ENCODE data around the gene CDRT15. TPM values are rescaled to one million over a fixed set of nuclear protein-coding genes. Genes with fewer than 3 reads are reported as not detected.

The CDRT15 gene
- total RNA-seq, 3 donors from 2014 or later (not counting 1 experiment from before 2014, with no cell fraction given): not detected

GRCh38 chr17:14201988-14202380, 34.7 kb downstream of the CDRT15 start:
- Histone ChIP-seq H3K9me3 (ENCODE audit: control insufficient read depth, insufficient read depth, low read length) (no peaks in the 10 kb centered on the region), H3K4me1 (ENCODE audit: control insufficient read depth, insufficient read depth, low read length) (peaks cover 93% of the 10 kb centered on the region), H3K4me3 (ENCODE audit: low read length) (no peak overlapping the region), H3K36me3 (ENCODE audit: control insufficient read depth, insufficient read depth, low read length) (no peaks in the 10 kb centered on the region), H3K27me3 (ENCODE audit: control insufficient read depth, insufficient read depth, low read length) (no peaks in the 10 kb centered on the region), H3K27ac (ENCODE audit: low read length) (peak overlapping the region; percentile 73)
- Mint-ChIP-seq H3K4me1 (peaks cover 100% of the 10 kb centered on the region in 2 donors), H3K9me3 (peaks cover 0 to 2% of the 10 kb centered on the region in 2 donors), H3K4me3 (peak overlapping the region; percentile 76), H3K27me3 (ENCODE audit: low read depth in 2 of 2) (no peaks in the 10 kb centered on the region), H3K36me3 (no peaks in the 10 kb centered on the region), H3K27ac (peak overlapping the region; percentile 91 to 92)
- no peak for TF ChIP-seq CTCF (IDR thresholded peaks at IDR 0.05)
- WGBS (ENCODE audit: insufficient coverage): no CpG with 5 or more reads among the region's 4 CpGs
- intact Hi-C loops (cut with micrococcal nuclease): loop anchor here (5.0 kb wide), 2 partner anchors 135 to 225 kb away; partner anchors contain the start of gene COX10
- ATAC-seq (no peak), DNase-seq (peak in 1 of 2 donors; percentile 45)

- peak overlapping the region; percentile 76 for H3K4me3 Mint-ChIP-seq
- 30% methylated on average over 9 of the region's 10 CpGs for WGBS (ENCODE audit: insufficient coverage)
Observed at GRCh38 chr17:14201021-14201987, 35.4 kb downstream of the CDRT15 start.

GRCh38 chr17:14200354-14200753, 36.3 kb downstream of the CDRT15 start:
- peaks cover 93% of the 10 kb centered on the region for H3K4me1 ChIP-seq (ENCODE audit: control insufficient read depth, insufficient read depth, low read length)
- DNase-seq (no peak), ATAC-seq (no peak)
- H3K27ac ChIP-seq (ENCODE audit: low read length): peak overlapping the region; percentile 73
- no peaks in the 10 kb centered on the region for H3K27me3 ChIP-seq (ENCODE audit: control insufficient read depth, insufficient read depth, low read length)
- H3K4me1 Mint-ChIP-seq: peaks cover 100% of the 10 kb centered on the region in 2 donors
- peak overlapping the region; percentile 40 for H3K4me3 Mint-ChIP-seq
- no peaks in the 10 kb centered on the region for H3K27me3 Mint-ChIP-seq (ENCODE audit: low read depth in 2 of 2)
- no peaks in the 10 kb centered on the region for H3K9me3 ChIP-seq (ENCODE audit: control insufficient read depth, insufficient read depth, low read length)
- no peaks in the 10 kb centered on the region for H3K9me3 Mint-ChIP-seq
- no peak for TF ChIP-seq CTCF (IDR thresholded peaks at IDR 0.05)
- H3K36me3 Mint-ChIP-seq: no peaks in the 10 kb centered on the region
- no peaks in the 10 kb centered on the region for H3K36me3 ChIP-seq (ENCODE audit: control insufficient read depth, insufficient read depth, low read length)
- no peak overlapping the region for H3K4me3 ChIP-seq (ENCODE audit: low read length)
- WGBS (ENCODE audit: insufficient coverage): 97% methylated on average over 2 of the region's 4 CpGs
- intact Hi-C loops (cut with micrococcal nuclease): loop anchor here (5.0 kb wide), 2 partner anchors 133 to 227 kb away; partner anchors contain the start of gene COX10
- peak overlapping the region; percentile 91 to 92 for H3K27ac Mint-ChIP-seq

More at GRCh38 chr17:14201021-14201987, 35.4 kb downstream of the CDRT15 start:
- TF ChIP-seq CTCF (IDR thresholded peaks at IDR 0.05): no peak
- Mint-ChIP-seq H3K9me3 (peaks cover 0 to 2% of the 10 kb centered on the region in 2 donors), H3K27me3 (ENCODE audit: low read depth in 2 of 2) (no peaks in the 10 kb centered on the region), H3K36me3 (no peaks in the 10 kb centered on the region), H3K27ac (peak overlapping the region; percentile 91 to 92), H3K4me1 (peaks cover 100% of the 10 kb centered on the region in 2 donors)
- Histone ChIP-seq H3K9me3 (ENCODE audit: control insufficient read depth, insufficient read depth, low read length) (no peaks in the 10 kb centered on the region), H3K36me3 (ENCODE audit: control insufficient read depth, insufficient read depth, low read length) (no peaks in the 10 kb centered on the region), H3K4me3 (ENCODE audit: low read length) (no peak overlapping the region), H3K4me1 (ENCODE audit: control insufficient read depth, insufficient read depth, low read length) (peaks cover 93% of the 10 kb centered on the region), H3K27me3 (ENCODE audit: control insufficient read depth, insufficient read depth, low read length) (no peaks in the 10 kb centered on the region), H3K27ac (ENCODE audit: low read length) (peak overlapping the region; percentile 73)
- ATAC-seq: peak; percentile 56 to 87 (median 74)
- intact Hi-C loops (cut with micrococcal nuclease): loop anchor here (5.0 kb wide), 2 partner anchors 134 to 226 kb away; partner anchors contain the start of gene COX10
- DNase-seq: peak; percentile 54 to 85

Data from natural killer cell (primary cell).